IPS DF 6.9 (cell line): ENCODE data around the gene CASP14.
A peak's percentile ranks its signal among the peaks of the same experiment; 100 is the strongest.
"Not testable (repeated sequence)": the region's sequence is repeated elsewhere in the genome, so short reads cannot be mapped to it uniquely, and the experiment has no call there.

Source experiments
- DNase-seq: peaks from one replicate; pipeline ENCODE4 v3.0.0-alpha.2; 2013; ENCODE audit warnings: low read depth, low spot score
- H3K27ac ChIP-seq: one replicate; pipeline ENCODE4 v1.5.1; 2013; ENCODE audit warnings: low read length, control low read depth
- H3K27me3 ChIP-seq: 2 replicates; pipeline ENCODE4 v1.6.1; 2013; ENCODE audit warnings: mild to moderate bottlenecking, low read length; ENCODE audit not compliant: control insufficient read depth, insufficient read depth
- H3K36me3 ChIP-seq: 2 replicates; pipeline ENCODE4 v1.6.1; 2013; ENCODE audit warnings: low read length; ENCODE audit not compliant: control insufficient read depth, insufficient read depth
- H3K4me1 ChIP-seq: 2 replicates; pipeline ENCODE4 v1.6.1; 2013; ENCODE audit warnings: low read length; ENCODE audit not compliant: control insufficient read depth, insufficient read depth
- H3K4me3 ChIP-seq: 2 replicates; pipeline ENCODE4 v1.5.1; 2013; ENCODE audit warnings: mild to moderate bottlenecking, low read length
- H3K9me3 ChIP-seq: 2 replicates; pipeline ENCODE4 v1.6.1; 2013; ENCODE audit warnings: low read length, inconsistent platforms; ENCODE audit not compliant: control insufficient read depth, insufficient read depth
- WGBS: extraction: QIAGEN DNeasy Blood & Tissue Kit; methylation state at CpG from one replicate; pipeline ENCODE4 v1.1.7; 2013; ENCODE audit warnings: mixed read lengths, missing lambda C conversion rate; ENCODE audit not compliant: insufficient read length, insufficient coverage; 5-methylcytosine and 5-hydroxymethylcytosine counted together

Gene CASP14, protein sequence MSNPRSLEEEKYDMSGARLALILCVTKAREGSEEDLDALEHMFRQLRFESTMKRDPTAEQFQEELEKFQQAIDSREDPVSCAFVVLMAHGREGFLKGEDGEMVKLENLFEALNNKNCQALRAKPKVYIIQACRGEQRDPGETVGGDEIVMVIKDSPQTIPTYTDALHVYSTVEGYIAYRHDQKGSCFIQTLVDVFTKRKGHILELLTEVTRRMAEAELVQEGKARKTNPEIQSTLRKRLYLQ

DNA sequence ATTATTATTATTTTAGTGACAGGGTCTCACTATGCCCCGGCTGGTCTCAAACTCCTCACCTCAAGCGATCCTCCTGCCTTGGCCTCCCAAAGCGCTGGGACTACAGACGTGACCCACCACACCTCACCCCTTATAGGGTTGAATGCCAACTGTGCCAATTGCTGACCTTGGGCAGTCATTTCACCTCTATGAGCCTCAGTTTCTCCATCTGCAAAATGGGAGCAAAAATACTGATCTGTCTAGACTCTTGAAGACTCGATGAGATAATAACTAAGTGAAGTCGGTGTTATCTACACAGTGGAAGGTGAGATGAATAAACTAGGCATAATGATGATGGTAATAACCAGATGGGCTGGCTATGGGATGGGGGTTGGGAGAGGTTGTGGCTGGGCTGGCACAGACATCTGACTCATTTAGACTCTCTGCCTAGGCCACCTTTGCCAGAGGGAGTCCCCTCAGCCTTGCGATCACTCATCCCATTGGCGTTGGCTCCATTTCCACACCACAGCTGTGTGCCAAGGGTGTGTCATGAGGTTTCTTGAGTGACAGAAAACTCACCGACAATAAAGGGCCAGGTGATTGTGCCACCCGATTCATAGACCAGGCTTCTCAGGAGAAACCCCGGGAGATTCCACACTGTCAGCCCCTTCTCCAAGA is at the start of gene CASP14:
Gene CASP14 (plus strand): TSS at position 596 of the 657 bp plus-strand sequence. CDS start 2,772 bp downstream, outside the sequence.
- Histone ChIP-seq H3K27ac (no peak within 1 kb of the TSS), H3K4me1 (no peaks in the 10 kb centered on the region), H3K36me3 (no peaks in the 10 kb centered on the region), H3K27me3 (no peaks in the 10 kb centered on the region), H3K4me3 (no peak within 1 kb of the TSS), H3K9me3 (no peaks in the 10 kb centered on the region; the same call in 1 of the 2 replicates)
- WGBS, result no CpG with 5 or more reads among the region's 11 CpGs
- no peak for DNase-seq

DNA sequence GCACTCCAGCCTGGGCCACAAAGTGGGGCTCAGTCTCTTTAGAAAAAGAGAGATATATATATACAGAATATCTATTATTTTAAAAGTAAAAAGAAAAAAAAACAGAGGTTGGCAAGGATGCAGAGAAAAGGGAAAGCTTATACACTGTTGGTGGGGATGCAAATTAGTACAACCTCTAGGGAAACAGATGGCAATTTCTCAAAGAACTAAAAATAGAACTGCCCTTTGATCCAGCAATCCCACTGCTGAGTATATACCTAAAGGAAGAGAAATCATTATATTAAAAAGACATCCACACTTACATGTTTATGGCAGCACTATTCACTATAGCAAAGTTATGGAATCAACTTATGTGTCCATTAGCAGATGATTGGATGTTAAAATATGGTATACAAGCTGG is 41.0 kb upstream of the CASP14 start:
- Histone ChIP-seq H3K36me3 (no peaks in the 10 kb centered on the region), H3K4me1 (peaks cover 2% of the 10 kb centered on the region; the same call in 1 of the 2 replicates), H3K27ac (no peak overlapping the region), H3K9me3 (no peaks in the 10 kb centered on the region), H3K4me3 (no peak overlapping the region), H3K27me3 (peaks cover 3% of the 10 kb centered on the region; the same call in 1 of the 2 replicates)
- no peak for DNase-seq

DNA sequence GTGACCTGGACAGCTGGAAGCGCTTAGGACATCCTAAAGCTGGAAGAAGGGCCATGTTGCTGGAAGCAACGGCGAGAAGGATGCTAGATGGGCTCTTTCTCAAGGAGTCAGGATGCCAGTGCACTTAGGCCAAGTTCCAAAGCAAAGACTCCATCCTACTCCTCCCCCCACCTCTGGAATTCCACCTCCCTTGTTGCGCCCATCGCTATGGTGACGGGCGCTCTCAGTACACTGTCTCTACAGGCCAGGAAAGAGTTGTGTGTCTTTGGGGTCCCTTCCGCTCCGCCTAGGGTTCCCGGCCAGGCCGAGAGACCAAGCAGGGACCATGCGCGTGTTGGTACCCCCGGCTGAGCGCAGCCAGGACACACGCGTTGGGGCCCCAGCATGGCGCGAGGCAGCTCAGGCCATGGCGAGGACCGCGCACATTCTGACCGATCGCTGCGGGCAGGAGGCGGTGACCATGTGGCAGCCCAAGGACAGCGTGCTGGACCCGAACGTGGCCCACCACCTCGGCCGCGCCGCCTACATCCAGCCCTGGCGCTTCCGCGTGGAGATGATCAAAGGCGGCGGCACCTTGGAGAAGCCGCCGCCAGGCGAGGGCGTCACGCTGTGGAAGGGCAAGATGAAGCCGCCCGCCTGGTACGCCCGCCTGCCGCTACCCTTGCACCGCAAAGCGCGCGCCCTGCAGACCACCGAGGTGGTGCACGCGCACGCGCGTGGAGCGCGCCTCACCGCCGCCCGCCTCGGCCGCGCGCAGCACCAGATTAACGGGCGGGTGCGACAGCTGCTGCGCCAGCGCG is 38.6 kb upstream of the CASP14 start:
- peak; percentile 47 for DNase-seq
- Histone ChIP-seq H3K27me3 (peaks cover 3% of the 10 kb centered on the region; the same call in 1 of the 2 replicates), H3K9me3 (no peaks in the 10 kb centered on the region), H3K4me3 (peak overlapping the region; percentile 36; the same call in 1 of the 2 replicates), H3K36me3 (no peaks in the 10 kb centered on the region), H3K4me1 (peaks cover 2% of the 10 kb centered on the region; the same call in 1 of the 2 replicates), H3K27ac (no peak overlapping the region)
- no CpG with 5 or more reads among the region's 73 CpGs for WGBS

DNA sequence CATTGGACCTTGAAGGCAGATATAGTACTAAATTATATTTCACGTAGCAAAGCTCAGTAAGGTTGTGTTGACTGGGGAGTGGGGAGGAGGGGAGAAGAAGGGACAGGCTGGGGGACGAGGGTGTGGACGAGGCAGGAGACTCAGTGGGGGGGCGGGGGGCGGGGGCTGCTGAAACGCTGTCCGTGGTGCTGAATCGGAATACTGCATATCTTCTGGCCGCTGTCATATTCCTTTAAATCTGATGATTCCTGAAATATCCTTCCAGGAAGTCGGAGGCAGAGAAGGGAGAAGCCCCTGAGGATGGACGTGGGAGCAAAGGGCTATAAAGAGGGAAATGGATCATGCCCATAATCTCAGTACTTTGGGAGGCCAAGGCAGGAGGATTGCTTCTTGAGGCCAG is 34.7 kb upstream of the CASP14 start:
- peaks cover 2% of the 10 kb centered on the region; the same call in 1 of the 2 replicates for H3K4me1 ChIP-seq
- H3K36me3 ChIP-seq, result no peaks in the 10 kb centered on the region
- no CpG with 5 or more reads among the region's 11 CpGs for WGBS
- no peak for DNase-seq
- H3K27ac ChIP-seq, result no peak overlapping the region
- H3K4me3 ChIP-seq, result no peak overlapping the region
- no peaks in the 10 kb centered on the region for H3K9me3 ChIP-seq
- peaks cover 3% of the 10 kb centered on the region; the same call in 1 of the 2 replicates for H3K27me3 ChIP-seq

DNA sequence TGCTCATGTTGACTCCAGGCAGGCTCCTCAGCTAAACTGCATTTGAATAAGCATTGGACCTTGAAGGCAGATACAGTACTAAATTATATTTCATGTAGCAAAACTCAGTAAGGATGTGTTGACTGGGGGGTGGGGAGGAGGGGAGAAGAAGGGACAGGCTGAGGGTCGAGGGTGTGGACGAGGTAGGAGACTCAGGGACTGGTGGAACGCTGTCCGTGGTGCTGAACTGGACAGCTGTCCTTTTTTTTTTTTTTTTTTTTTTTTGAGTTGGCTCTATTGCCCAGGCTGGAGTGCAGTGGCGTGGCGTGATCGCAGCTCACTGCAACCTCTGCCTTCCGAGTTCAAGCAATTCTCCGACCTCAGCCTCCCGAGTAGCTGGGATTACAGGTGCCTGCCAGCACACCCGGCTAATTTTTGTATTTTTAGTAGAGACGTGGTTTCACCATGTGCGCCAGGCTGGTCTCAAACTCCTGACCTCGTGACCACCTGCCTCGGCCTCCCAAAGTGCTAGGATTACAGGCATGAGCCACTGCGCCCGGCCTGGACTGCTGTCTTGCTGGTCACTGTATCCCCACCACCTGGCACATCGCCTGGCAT is 33.2 kb upstream of the CASP14 start:
- Histone ChIP-seq H3K36me3 (no peaks in the 10 kb centered on the region), H3K4me1 (no peaks in the 10 kb centered on the region), H3K9me3 (no peaks in the 10 kb centered on the region), H3K27me3 (peaks cover 3% of the 10 kb centered on the region; the same call in 1 of the 2 replicates), H3K27ac (no peak overlapping the region), H3K4me3 (no peak overlapping the region)
- DNase-seq, result no peak
- no CpG with 5 or more reads among the region's 18 CpGs for WGBS

DNA sequence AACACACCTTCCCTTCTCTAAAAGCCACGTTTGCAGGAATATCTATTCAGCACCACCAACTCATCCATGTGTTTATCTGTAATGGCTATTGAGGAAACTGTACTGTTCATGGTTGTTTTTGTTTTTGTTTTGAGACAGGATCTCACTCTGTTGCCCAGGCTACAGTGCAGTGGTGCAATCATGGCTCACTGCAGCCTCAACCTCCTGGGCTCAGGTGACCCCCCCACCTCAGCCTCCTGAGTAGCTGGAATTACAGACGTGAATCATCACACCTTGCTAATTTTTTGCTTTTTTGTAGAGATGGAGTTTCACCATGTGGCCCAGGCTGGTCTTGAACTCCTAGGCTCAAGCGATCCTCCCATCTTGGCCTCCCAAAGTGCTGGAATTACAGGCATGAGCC is 30.4 kb upstream of the CASP14 start:
- H3K4me3 ChIP-seq, H3K36me3 ChIP-seq, H3K27ac ChIP-seq, DNase-seq, H3K9me3 ChIP-seq, H3K27me3 ChIP-seq, H3K4me1 ChIP-seq: not testable (repeated sequence)
- no CpG with 5 or more reads among the region's 3 CpGs for WGBS

DNA sequence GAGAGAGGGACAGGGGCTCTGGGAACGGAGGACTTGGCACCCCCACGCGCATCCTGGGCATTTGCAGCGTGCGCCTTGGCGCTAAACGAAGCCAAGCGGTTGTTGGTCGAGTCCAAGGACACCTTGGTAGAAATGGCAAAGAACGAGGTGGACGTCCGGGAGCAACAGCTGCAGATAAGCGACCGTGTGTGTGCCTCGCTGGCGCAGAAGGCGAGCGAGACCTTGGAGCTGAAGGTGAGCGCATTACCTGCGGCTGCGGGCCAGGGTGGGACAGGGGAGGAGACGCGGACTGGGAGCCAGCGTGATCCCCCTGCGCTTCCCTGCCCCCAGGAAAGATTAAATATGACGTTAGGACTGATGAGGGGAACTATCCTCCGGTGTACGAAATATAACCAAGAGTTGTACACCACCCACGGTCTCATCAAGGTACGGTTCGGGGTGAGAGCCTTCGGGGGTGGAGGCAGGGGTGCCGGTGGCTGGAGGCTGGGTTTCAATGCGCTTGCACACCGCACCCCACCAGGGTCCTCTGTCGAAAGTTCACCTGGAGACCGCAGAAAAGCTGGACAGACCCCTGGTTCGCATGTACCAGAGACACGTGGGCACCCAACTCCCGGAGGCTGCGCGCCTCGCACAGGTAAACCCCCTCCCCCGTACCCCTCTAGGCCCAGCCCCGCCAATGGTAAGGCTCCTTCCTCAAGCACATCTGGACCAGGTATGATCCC is 27.8 kb upstream of the CASP14 start:
- H3K27ac ChIP-seq, result no peak overlapping the region
- no peak for DNase-seq
- no peak overlapping the region for H3K4me3 ChIP-seq
- WGBS, result no CpG with 5 or more reads among the region's 45 CpGs
- H3K4me1 ChIP-seq, result no peaks in the 10 kb centered on the region; the same call in 1 of the 2 replicates
- no peaks in the 10 kb centered on the region; the same call in 1 of the 2 replicates for H3K36me3 ChIP-seq
- H3K9me3 ChIP-seq, result no peaks in the 10 kb centered on the region; the same call in 1 of the 2 replicates
- no peaks in the 10 kb centered on the region for H3K27me3 ChIP-seq

DNA sequence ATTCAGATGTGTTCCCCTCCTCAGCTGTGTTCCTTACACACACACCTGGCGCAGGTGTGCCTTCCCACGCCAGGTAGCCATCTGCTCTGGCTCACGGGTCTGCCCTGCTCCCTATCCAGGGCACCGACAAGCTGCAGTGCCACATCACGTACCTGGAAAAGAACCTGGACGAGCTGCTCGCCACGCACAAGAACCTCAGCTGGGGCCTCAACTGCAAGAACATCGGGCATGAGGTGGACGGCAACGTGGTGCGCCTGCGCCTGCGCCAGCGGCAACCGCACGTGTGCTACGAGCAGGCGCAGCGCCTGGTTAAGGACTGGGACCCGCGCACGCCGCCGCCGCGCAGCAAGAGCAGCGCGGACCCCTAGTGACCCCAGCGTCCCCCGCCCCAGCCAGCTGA is 26.5 kb upstream of the CASP14 start:
- no peaks in the 10 kb centered on the region; the same call in 1 of the 2 replicates for H3K9me3 ChIP-seq
- no peaks in the 10 kb centered on the region for H3K27me3 ChIP-seq
- no peaks in the 10 kb centered on the region; the same call in 1 of the 2 replicates for H3K4me1 ChIP-seq
- no peaks in the 10 kb centered on the region; the same call in 1 of the 2 replicates for H3K36me3 ChIP-seq
- WGBS, result no CpG with 5 or more reads among the region's 31 CpGs
- H3K27ac ChIP-seq, result no peak overlapping the region
- H3K4me3 ChIP-seq, result no peak overlapping the region
- no peak for DNase-seq

DNA sequence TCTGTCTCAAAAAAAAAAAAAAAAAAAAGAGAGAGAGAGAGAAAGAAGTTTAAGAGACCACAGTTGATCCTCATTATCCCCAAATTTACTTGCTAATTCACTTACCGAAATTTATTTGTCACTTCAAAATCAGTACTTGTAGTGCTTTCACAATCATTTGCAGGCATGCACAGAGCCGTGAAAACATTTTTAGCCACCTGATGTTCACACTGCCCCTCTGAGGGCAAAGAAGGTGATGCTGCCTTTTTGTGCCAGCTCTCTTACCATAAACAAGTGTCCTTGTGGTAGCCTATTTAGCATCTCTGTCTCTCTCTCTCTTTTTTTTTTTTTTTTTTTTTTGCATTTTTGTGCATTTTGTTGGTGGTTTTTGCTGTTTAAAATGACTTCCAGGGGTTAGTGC is 24.1 kb upstream of the CASP14 start:
- no peaks in the 10 kb centered on the region; the same call in 1 of the 2 replicates for H3K9me3 ChIP-seq
- no peaks in the 10 kb centered on the region for H3K27me3 ChIP-seq
- WGBS, result no CpG with 5 or more reads among the region's 2 CpGs
- H3K36me3 ChIP-seq, result no peaks in the 10 kb centered on the region; the same call in 1 of the 2 replicates
- H3K4me3 ChIP-seq, result no peak overlapping the region
- no peak overlapping the region for H3K27ac ChIP-seq
- no peaks in the 10 kb centered on the region; the same call in 1 of the 2 replicates for H3K4me1 ChIP-seq
- no peak for DNase-seq
